Fibroblast of the aortic adventitia (primary cell): Measurements from ENCODE around the gene VPS50. TPM values are rescaled to one million over a fixed set of nuclear protein-coding genes. Genes with fewer than 3 reads are reported as not detected.
A peak's percentile ranks its signal among the peaks of the same experiment; 100 is the strongest.
"Not testable (repeated sequence)": the region's sequence is repeated elsewhere in the genome, so short reads cannot be mapped to it uniquely, and the experiment has no call there.

ENCODE experiments used
- DNase-seq: peaks from one replicate; pipeline ENCODE4 v3.0.0-alpha.2; 2010; ENCODE audit warnings: low read depth
- H3K4me3 ChIP-seq: 2 replicates; pipeline ENCODE4 v1.5.1; 2011; ENCODE audit warnings: low read depth, mild to moderate bottlenecking, control low read depth, low read length, moderate library complexity
- CTCF ChIP-seq: IDR thresholded peaks from 2 replicates; pipeline ENCODE4 v1.5.1; 2011; ENCODE audit warnings: mild to moderate bottlenecking, low read length, control low read depth, inconsistent platforms; ENCODE audit not compliant: insufficient read depth
- total RNA-seq: library from RNA; depleted of rRNA; stranded (reverse); fragments of >200 nt; gene quantifications from 2 replicates; pipeline ENCODE4 v1.2.3, GENCODE V29; 2012; ENCODE audit warnings: low replicate concordance

The VPS50 gene
- total RNA-seq, 1 donor: 32.3 TPM

DNA sequence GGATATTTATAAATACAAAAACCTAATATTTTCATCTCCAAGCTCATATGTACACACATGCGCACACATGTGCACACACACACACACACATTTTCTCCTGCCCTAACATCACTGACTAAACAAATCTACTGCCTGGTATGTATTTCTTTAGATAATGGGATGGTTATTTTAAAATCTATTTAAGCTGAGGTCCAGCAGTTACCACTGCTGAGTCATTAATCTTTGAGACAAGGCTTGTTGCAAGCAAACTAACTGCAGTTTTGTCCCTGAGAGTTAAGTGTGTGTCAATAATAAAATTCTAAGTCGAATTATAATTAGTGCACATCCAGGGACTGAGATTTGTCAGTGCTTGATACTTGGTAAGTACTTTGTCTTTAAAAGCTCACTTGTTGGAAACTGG is 135.1 kb downstream of the VPS50 start:
- DNase-seq: peak; percentile 5
- no peak overlapping the region for H3K4me3 ChIP-seq
- no peak for TF ChIP-seq CTCF

DNA sequence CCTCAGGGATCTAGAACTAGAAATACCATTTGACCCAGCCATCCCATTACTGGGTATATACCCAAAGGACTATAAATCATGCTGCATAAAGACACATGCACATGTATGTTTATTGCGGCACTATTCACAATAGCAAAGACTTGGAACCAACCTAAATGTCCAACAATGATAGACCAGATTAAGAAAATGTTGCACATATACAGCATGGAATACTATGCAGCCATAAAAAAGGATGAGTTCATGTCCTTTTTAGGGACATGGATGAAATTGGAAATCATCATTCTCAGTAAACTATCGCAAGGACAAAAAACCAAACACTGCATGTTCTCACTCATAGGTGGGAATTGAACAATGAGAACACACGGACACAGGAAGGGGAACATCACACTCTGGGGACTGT is 138.8 kb downstream of the VPS50 start:
- DNase-seq, H3K4me3 ChIP-seq: not testable (repeated sequence)

GRCh38 chr7:93373537-93373936 is 141.4 kb downstream of the VPS50 start:
- no peak for DNase-seq
- no peak for TF ChIP-seq CTCF

GRCh38 chr7:93374345-93374940 is 142.3 kb downstream of the VPS50 start:
- peak; percentile 97 for TF ChIP-seq CTCF
- peak; percentile 58 for DNase-seq
- no peak overlapping the region for H3K4me3 ChIP-seq

More at GRCh38 chr7:93373537-93373936, 141.4 kb downstream of the VPS50 start:
- no peak overlapping the region for H3K4me3 ChIP-seq

DNA sequence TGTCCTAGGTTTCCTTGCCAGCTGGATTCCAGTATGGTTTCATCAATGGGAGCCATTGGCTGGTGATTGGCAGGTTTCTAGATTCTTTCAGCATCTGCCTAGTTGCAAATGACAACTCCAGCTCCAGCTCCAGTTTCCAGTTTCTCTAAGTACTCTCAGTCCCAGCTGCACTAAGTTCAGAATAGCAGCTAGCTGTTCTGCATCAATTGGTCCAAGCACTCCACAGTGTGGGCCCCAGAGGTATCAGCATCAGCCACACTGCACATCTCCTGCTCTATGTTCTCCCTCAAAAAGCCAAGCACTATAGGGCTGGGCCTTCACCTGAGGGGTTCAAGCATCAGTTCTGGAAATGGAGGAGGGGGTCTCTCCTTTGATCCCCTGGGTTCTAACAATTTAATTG is 143.4 kb downstream of the VPS50 start:
- DNase-seq: no peak
- TF ChIP-seq CTCF: no peak
- no peak overlapping the region for H3K4me3 ChIP-seq

DNA sequence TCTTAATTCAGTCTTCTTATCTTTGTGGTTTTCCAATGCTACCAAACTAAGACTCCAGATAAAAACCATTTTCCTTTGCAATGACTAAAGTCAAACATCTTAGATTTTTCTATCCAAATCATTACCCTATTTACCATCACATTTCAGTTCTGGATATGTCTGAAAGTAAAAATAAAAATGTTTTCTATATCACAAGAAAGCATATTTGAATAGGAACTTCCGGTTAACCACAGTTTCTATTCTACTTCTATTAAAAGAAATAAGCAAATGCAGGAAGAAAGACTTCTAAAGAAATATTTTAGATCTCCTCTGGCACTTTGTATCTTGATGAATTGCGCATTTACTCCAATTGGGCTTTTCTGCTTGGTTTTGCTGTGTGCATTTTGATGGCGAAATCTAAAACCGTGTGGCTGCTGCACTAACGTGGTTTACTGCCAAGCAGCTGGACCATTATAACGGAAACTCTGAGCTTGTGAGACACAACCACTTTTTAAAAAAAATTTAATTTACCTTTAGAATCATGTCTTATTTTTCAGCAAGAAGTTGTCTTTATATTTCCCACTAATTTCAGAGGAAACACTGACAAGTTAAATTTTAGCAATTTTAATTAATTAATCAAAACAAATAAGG is 146.1 kb downstream of the VPS50 start:
- no peak for DNase-seq
- no peak for TF ChIP-seq CTCF
- H3K4me3 ChIP-seq: no peak overlapping the region

GRCh38 chr7:93382362-93382761 is 150.2 kb downstream of the VPS50 start:
- no peak overlapping the region for H3K4me3 ChIP-seq
- TF ChIP-seq CTCF: no peak
- DNase-seq: no peak
